DND-41 (cell line): ENCODE results near the gene KIAA1586.
"Not testable (repeated sequence)": the region's sequence is repeated elsewhere in the genome, so short reads cannot be mapped to it uniquely, and the experiment has no call there.

Experiments used
- ATAC-seq: fragments of 200-7000 bp; cut with Tn5 transposase; 3 replicates; pipeline ENCODE4 v1.9.1; 2021; ENCODE audit warnings: low read depth; ENCODE audit not compliant: insufficient read depth
- DNase-seq: peaks from one replicate; pipeline ENCODE4 v3.0.0-alpha.2; 2020
- H2AFZ ChIP-seq: 2 replicates; pipeline ENCODE4 v1.6.0; 2012; ENCODE audit warnings: low read depth, low read length
- H3K27ac ChIP-seq: 2 replicates; pipeline ENCODE4 v1.5.1; 2012; ENCODE audit warnings: low read length, inconsistent platforms
- H3K27me3 ChIP-seq: fragments of 200-600 bp; sonication (generic); 2 replicates; pipeline ENCODE4 v1.6.0; 2012; ENCODE audit warnings: low read length, mild to moderate bottlenecking, inconsistent platforms; ENCODE audit not compliant: insufficient read depth, poor library complexity
- H3K36me3 ChIP-seq: 2 replicates; pipeline ENCODE4 v1.5.1; 2012; ENCODE audit warnings: low read length, inconsistent platforms; ENCODE audit not compliant: insufficient read depth
- H3K4me1 ChIP-seq: 2 replicates; pipeline ENCODE4 v1.5.1; 2012; ENCODE audit warnings: mild to moderate bottlenecking, low read length; ENCODE audit not compliant: insufficient read depth
- H3K4me2 ChIP-seq: 2 replicates; pipeline ENCODE4 v1.6.0; 2012; ENCODE audit warnings: mild to moderate bottlenecking, moderate library complexity, low read length, inconsistent platforms; ENCODE audit not compliant: insufficient read depth
- H3K4me3 ChIP-seq, 2 experiments: fragments of 200-600 bp in 1 of 2; shearing (Covaris generic) in 1 of 2; 2 replicates each; pipeline ENCODE4 v1.5.1; 2012 to 2016; ENCODE audit warnings: inconsistent platforms in 2 of 2, low read length in 2 of 2, mild to moderate bottlenecking in 2 of 2, low read depth in 1 of 2, moderate library complexity in 1 of 2
- H3K79me2 ChIP-seq: 2 replicates; pipeline ENCODE4 v1.6.0; 2012; ENCODE audit warnings: low read length, inconsistent platforms; ENCODE audit not compliant: insufficient read depth
- H3K9ac ChIP-seq: 2 replicates; pipeline ENCODE4 v1.6.0; 2012; ENCODE audit warnings: low read depth, mild to moderate bottlenecking, inconsistent platforms, low read length, moderate library complexity
- H3K9me3 ChIP-seq: 2 replicates; pipeline ENCODE4 v1.5.1; 2012; ENCODE audit warnings: low read length, moderate library complexity, mild to moderate bottlenecking, inconsistent platforms; ENCODE audit not compliant: insufficient read depth, severe bottlenecking
- H4K20me1 ChIP-seq: 2 replicates; pipeline ENCODE4 v1.6.0; 2012; ENCODE audit warnings: low read length; ENCODE audit not compliant: insufficient read depth
- EZH2 ChIP-seq: IDR thresholded peaks from 3 replicates; pipeline ENCODE4 v1.6.1; 2012; ENCODE audit warnings: borderline replicate concordance, low read depth, mild to moderate bottlenecking, moderate library complexity, low read length, inconsistent platforms; ENCODE audit not compliant: severe bottlenecking
- TF ChIP-seq, protein P1 (sequence below): IDR thresholded peaks from 2 replicates; pipeline ENCODE4 v1.5.1; 2012; ENCODE audit warnings: borderline replicate concordance, low read length, moderate library complexity, mild to moderate bottlenecking; ENCODE audit not compliant: poor library complexity, severe bottlenecking; ENCODE audit errors: extremely low read depth

Gene KIAA1586

DNA sequence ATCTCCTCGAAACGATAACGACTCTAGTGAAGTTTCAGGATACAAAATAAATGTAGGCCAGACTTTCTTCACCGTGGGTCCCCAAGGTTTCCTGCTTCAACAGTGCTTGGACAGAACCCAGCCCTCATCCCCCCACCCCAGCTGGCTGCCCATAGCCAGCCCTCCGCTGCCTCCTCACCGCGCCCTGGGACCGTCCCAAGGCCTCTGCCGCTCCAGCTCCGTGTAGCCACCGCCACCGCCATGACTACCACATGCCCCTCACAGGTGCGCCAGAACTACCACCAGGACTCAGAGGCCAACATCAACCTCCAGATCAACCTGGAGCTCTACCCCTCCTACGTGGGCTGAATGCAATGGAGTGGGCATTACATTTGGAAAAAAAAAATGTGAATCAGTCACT, 42.2 kb upstream of the KIAA1586 start:
- H3K4me3 ChIP-seq: no peak overlapping the region
- H4K20me1 ChIP-seq: no peaks in the 10 kb centered on the region
- no peaks in the 10 kb centered on the region for H3K79me2 ChIP-seq
- H2AFZ ChIP-seq: no peak overlapping the region
- no peak for DNase-seq
- H3K36me3 ChIP-seq: no peaks in the 10 kb centered on the region
- H3K27ac ChIP-seq: no peak overlapping the region
- no peaks in the 10 kb centered on the region for H3K27me3 ChIP-seq
- H3K9me3 ChIP-seq: no peaks in the 10 kb centered on the region
- no peak for ATAC-seq
- no peak for TF ChIP-seq EZH2
- TF ChIP-seq, protein P1, sequence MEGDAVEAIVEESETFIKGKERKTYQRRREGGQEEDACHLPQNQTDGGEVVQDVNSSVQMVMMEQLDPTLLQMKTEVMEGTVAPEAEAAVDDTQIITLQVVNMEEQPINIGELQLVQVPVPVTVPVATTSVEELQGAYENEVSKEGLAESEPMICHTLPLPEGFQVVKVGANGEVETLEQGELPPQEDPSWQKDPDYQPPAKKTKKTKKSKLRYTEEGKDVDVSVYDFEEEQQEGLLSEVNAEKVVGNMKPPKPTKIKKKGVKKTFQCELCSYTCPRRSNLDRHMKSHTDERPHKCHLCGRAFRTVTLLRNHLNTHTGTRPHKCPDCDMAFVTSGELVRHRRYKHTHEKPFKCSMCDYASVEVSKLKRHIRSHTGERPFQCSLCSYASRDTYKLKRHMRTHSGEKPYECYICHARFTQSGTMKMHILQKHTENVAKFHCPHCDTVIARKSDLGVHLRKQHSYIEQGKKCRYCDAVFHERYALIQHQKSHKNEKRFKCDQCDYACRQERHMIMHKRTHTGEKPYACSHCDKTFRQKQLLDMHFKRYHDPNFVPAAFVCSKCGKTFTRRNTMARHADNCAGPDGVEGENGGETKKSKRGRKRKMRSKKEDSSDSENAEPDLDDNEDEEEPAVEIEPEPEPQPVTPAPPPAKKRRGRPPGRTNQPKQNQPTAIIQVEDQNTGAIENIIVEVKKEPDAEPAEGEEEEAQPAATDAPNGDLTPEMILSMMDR: no peak
- H3K4me1 ChIP-seq: no peaks in the 10 kb centered on the region
- H3K9ac ChIP-seq: no peak overlapping the region
- no peak overlapping the region for H3K4me2 ChIP-seq

DNA sequence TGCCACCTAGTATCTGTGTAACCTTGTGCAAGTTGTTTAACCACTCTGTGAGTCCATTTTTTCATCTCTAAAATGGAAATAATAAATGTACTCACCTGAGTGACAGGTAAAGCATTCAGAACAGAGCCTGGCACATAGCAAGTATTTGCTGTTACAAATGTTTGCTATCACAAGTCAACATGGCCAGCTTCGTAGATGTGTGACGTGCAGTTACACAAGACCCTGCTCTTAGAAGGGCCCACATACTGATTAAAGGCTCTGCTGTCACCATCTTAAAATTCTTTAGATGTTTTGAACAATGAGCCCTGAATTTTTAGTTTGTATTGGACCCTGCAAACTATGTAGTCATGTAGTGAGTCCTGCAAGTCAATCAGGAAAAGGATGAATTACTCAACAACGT, 40.4 kb upstream of the KIAA1586 start:
- no peak for ATAC-seq
- Histone ChIP-seq H3K36me3 (no peaks in the 10 kb centered on the region), H3K9ac (no peak overlapping the region)

DNA sequence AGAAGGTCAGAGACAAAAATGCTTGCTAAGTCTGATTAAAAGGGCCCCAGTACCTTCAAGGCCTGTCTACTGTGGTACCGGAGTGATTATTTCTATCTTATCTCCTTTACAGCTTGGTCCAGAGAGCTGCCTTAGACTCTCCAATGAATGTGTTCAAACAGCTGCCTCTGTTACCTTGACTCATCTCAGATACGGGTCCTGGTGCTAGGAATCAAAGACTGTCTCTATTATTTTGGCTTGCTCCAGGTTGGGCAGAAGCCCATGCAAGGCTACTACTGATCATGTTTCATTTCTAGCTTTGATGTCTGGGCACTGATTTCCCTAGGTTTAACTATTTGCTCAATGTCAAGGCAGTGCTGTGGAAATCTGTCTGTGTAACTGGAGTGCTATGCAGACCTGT, 38.4 kb upstream of the KIAA1586 start:
- H3K27ac ChIP-seq, H4K20me1 ChIP-seq, H3K36me3 ChIP-seq, H3K79me2 ChIP-seq, H3K4me1 ChIP-seq, H3K9me3 ChIP-seq, H3K4me3 ChIP-seq, ATAC-seq, H3K4me2 ChIP-seq, H3K9ac ChIP-seq, DNase-seq, H3K27me3 ChIP-seq, H2AFZ ChIP-seq: not testable (repeated sequence)

More for the DNA sequence above, 40.4 kb upstream of the KIAA1586 start:
- no peak overlapping the region for H3K27ac ChIP-seq
- no peaks in the 10 kb centered on the region for H3K79me2 ChIP-seq
- H3K4me1 ChIP-seq: no peaks in the 10 kb centered on the region
- H3K4me2 ChIP-seq: no peak overlapping the region
- H3K27me3 ChIP-seq: no peaks in the 10 kb centered on the region
- DNase-seq: no peak
- H2AFZ ChIP-seq: no peak overlapping the region
- no peaks in the 10 kb centered on the region for H3K9me3 ChIP-seq
- H3K4me3 ChIP-seq: no peak overlapping the region
- TF ChIP-seq EZH2: no peak
- TF ChIP-seq, protein P1: no peak
- H4K20me1 ChIP-seq: no peaks in the 10 kb centered on the region

DNA sequence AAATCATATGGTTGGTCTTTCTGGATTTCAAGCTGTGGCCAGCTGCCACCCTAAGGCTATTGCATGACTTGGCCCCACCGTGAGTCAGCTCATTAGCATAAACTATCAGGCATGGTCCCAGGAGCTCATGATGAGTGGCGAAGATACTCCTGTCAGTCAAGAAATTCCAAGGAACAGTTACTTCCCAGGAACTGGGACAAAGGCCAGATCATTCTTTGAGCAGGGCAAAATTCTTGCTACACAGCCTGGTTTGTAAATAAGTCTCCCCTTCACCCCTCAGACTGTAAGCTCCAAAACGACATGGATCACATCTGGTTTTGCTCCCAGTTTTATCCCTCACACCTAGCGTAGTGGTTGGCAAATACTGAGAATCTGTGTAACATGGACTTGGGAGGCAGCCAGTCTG, 33.0 kb upstream of the KIAA1586 start:
- H3K27me3 ChIP-seq: no peaks in the 10 kb centered on the region
- H3K36me3 ChIP-seq: no peaks in the 10 kb centered on the region
- H2AFZ ChIP-seq: no peak overlapping the region
- ATAC-seq (no peak), DNase-seq (no peak)
- no peaks in the 10 kb centered on the region for H3K4me1 ChIP-seq
- TF ChIP-seq, protein P1: no peak
- no peak for TF ChIP-seq EZH2
- no peak overlapping the region for H3K27ac ChIP-seq
- no peak overlapping the region for H3K4me2 ChIP-seq
- no peaks in the 10 kb centered on the region for H3K9me3 ChIP-seq
- no peaks in the 10 kb centered on the region for H4K20me1 ChIP-seq
- H3K9ac ChIP-seq: no peak overlapping the region
- no peak overlapping the region for H3K4me3 ChIP-seq
- H3K79me2 ChIP-seq: no peaks in the 10 kb centered on the region
